BJ (cell line): Measurements from ENCODE around the gene QSOX1. TPM values are rescaled to one million over a fixed set of nuclear protein-coding genes. Genes with fewer than 3 reads are reported as not detected.
A peak's percentile ranks its signal among the peaks of the same experiment; 100 is the strongest.

Source experiments
- CTCF ChIA-PET: fragments of 350-600 bp; formaldehyde crosslinking; extraction: SDS; loops from one replicate; lab custom pipeline; 2021; ENCODE audit warnings: antibody characterized with exemption, inconsistent platforms; lab: Yijun Ruan, JAX
- POLR2A ChIA-PET: fragments of 300-600 bp; sonication (Branson Sonifier 250); formaldehyde crosslinking; extraction: SDS; loops from one replicate; lab custom pipeline; 2021; ENCODE audit warnings: antibody characterized with exemption; lab: Charles Lee
- DNase-seq: peaks from one replicate; pipeline ENCODE4 v3.0.0-alpha.2; 2011; ENCODE audit warnings: low read depth
- H3K27me3 ChIP-seq: 2 replicates; pipeline ENCODE4 v1.6.0; 2011; ENCODE audit warnings: low read length; ENCODE audit not compliant: control insufficient read depth, insufficient read depth
- H3K36me3 ChIP-seq: 2 replicates; pipeline ENCODE4 v1.5.1; 2011; ENCODE audit warnings: low read length; ENCODE audit not compliant: control insufficient read depth, insufficient read depth
- H3K4me3 ChIP-seq: 2 replicates; pipeline ENCODE4 v1.5.1; 2011; ENCODE audit warnings: low read depth, mild to moderate bottlenecking, control low read depth, low read length
- polyA plus RNA-seq: library from polyadenylated mRNA; depleted of rRNA; stranded (reverse); fragments of >200 nt; gene quantifications from 2 replicates; pipeline ENCODE4 v1.2.3, GENCODE V29; 2011
- TF ChIP-seq, protein P1 (sequence below): IDR thresholded peaks from 2 replicates; pipeline ENCODE4 v1.5.1; 2011; ENCODE audit warnings: low read depth, mild to moderate bottlenecking, control low read depth, inconsistent platforms, low read length, moderate library complexity; ENCODE audit not compliant: insufficient read depth

QSOX1 gene
- polyA plus RNA-seq, 1 experiment: 503 TPM

GRCh38 chr1:180154003-180154324, 705 bp upstream of the QSOX1 start:
- H3K36me3 ChIP-seq: no peaks in the 10 kb centered on the region; the same call in 1 of the 2 replicates
- ChIA-PET CTCF (no interaction called here), POLR2A (interaction anchor here (0.6 kb wide), 2 partner anchors 38 to 271 kb away, joined by 6 to 7 read pairs; no protein-coding TSS in a partner anchor)
- H3K4me3 ChIP-seq: peak overlapping the region; percentile 71
- no peak for DNase-seq
- H3K27me3 ChIP-seq: no peaks in the 10 kb centered on the region
- TF ChIP-seq, protein P1, sequence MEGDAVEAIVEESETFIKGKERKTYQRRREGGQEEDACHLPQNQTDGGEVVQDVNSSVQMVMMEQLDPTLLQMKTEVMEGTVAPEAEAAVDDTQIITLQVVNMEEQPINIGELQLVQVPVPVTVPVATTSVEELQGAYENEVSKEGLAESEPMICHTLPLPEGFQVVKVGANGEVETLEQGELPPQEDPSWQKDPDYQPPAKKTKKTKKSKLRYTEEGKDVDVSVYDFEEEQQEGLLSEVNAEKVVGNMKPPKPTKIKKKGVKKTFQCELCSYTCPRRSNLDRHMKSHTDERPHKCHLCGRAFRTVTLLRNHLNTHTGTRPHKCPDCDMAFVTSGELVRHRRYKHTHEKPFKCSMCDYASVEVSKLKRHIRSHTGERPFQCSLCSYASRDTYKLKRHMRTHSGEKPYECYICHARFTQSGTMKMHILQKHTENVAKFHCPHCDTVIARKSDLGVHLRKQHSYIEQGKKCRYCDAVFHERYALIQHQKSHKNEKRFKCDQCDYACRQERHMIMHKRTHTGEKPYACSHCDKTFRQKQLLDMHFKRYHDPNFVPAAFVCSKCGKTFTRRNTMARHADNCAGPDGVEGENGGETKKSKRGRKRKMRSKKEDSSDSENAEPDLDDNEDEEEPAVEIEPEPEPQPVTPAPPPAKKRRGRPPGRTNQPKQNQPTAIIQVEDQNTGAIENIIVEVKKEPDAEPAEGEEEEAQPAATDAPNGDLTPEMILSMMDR: no peak

GRCh38 chr1:180155182-180155682, 563 bp downstream of the QSOX1 start:
- no peaks in the 10 kb centered on the region; the same call in 1 of the 2 replicates for H3K36me3 ChIP-seq
- POLR2A ChIA-PET: no interaction called here
- H3K4me3 ChIP-seq: peak overlapping the region; percentile 70
- TF ChIP-seq, protein P1: no peak
- CTCF ChIA-PET: interaction anchor here (0.6 to 0.8 kb wide), 2 partner anchors 24 to 83 kb away, joined by 3 read pairs; no protein-coding TSS in a partner anchor
- no peak for DNase-seq
- no peaks in the 10 kb centered on the region for H3K27me3 ChIP-seq

DNA sequence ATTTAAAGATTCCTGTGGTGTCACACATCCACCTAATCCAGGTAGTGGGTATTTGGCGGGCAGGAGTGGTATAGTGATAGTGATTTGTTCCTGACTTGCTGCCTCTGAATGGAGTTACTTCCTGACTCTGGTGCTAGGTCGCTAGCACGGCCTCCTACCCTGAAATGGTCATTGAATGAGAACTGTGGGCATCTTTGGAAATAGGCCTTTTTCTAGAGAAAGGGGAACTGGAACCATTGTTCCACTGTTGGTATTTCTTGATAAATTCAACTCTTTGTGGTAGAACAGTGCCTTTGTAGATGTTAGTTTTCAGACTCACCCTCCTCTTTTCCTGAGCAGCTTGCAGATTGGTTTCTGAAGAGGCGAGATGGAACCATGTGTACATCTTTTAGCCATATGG, 1.5 kb downstream of the QSOX1 start:
- Histone ChIP-seq H3K4me3 (peak overlapping the region; percentile 70; the same call in 1 of the 2 replicates), H3K36me3 (no peaks in the 10 kb centered on the region; the same call in 1 of the 2 replicates), H3K27me3 (no peaks in the 10 kb centered on the region)
- ChIA-PET CTCF (interaction anchor here (0.9 to 1.0 kb wide), 2 partner anchors 12 to 24 kb away, joined by 3 read pairs; no protein-coding TSS in a partner anchor), POLR2A (interaction anchor here (0.6 kb wide), 1 partner anchor 204 kb away, joined by 3 read pairs; no protein-coding TSS in a partner anchor)
- no peak for DNase-seq
- TF ChIP-seq, protein P1: no peak

- no peak for DNase-seq
- Histone ChIP-seq H3K36me3 (no peaks in the 10 kb centered on the region; the same call in 1 of the 2 replicates), H3K27me3 (no peaks in the 10 kb centered on the region), H3K4me3 (peak overlapping the region; percentile 70; the same call in 1 of the 2 replicates)
- POLR2A ChIA-PET: interaction anchor here (0.6 kb wide), 1 partner anchor 204 kb away, joined by 3 read pairs; no protein-coding TSS in a partner anchor
- TF ChIP-seq, protein P1: no peak
- CTCF ChIA-PET: interaction anchor here (0.9 to 1.0 kb wide), 2 partner anchors 12 to 23 kb away, joined by 3 read pairs; no protein-coding TSS in a partner anchor
These were observed 2.0 kb downstream of the QSOX1 start for GRCh38 chr1:180156631-180157091.

DNA sequence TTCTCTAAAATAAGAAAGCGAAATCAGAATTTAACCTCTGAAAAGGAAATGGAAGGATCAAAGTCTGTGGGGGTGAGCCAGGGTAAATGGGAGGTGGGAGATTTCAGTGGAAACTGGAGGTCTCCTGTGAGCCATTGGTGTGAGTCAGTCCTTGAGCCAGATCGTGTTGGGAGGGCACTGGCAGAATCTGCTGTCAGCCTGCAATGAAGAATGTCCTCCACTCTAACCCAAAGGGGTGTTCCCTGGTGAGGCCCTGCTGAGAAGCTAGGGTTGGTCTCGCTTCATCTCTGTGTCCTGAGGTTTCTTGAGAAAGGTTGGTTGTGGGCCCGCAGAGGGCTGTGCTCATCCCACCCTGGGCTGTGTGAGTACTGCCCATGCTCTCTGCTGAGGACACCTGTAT, 2.4 kb downstream of the QSOX1 start:
- POLR2A ChIA-PET: interaction anchor here (0.6 kb wide), 1 partner anchor 203 kb away, joined by 3 read pairs; no protein-coding TSS in a partner anchor
- DNase-seq: no peak
- H3K4me3 ChIP-seq: no peak overlapping the region
- H3K36me3 ChIP-seq: no peaks in the 10 kb centered on the region; the same call in 1 of the 2 replicates
- CTCF ChIA-PET: interaction anchor here (0.9 to 3.0 kb wide), 4 partner anchors 11 to 289 kb away, joined by 3 to 16 read pairs (median 4); no protein-coding TSS in a partner anchor
- no peaks in the 10 kb centered on the region for H3K27me3 ChIP-seq
- TF ChIP-seq, protein P1: no peak
